ENCODE data around the gene FBXL7. TPM values are rescaled to one million over a fixed set of nuclear protein-coding genes. Genes with fewer than 3 reads are reported as not detected.

FBXL7 gene
- polyA plus RNA-seq, 3 donors: not detected

GRCh38 chr5:15566789-15567188, 66.8 kb downstream of the FBXL7 start:
- intact Hi-C loops (cut with micrococcal nuclease): no loop called here
- Histone ChIP-seq H3K4me2 (replicated peaks; ENCODE audit: extremely low read depth, low read length, poor library complexity, severe bottlenecking) (no peak overlapping the region), H3K9me3 (replicated peaks in 1 of 2; ENCODE audit: control insufficient read depth in 1 of 2, insufficient read depth in 1 of 2, low read length in 2 of 2) (peaks cover 0 to 4% of the 10 kb centered on the region in 2 donors), H3K27ac (ENCODE audit: low read depth in 1 of 2, low read length in 2 of 2) (no peak overlapping the region), H3K4me3 (replicated peaks in 1 of 3; ENCODE audit: low read depth in 2 of 3, low read length in 3 of 3) (no peak overlapping the region), H3K36me3 (replicated peaks in 1 of 2; ENCODE audit: control insufficient read depth in 1 of 2, insufficient read depth in 2 of 2, low read length in 2 of 2) (no peaks in the 10 kb centered on the region), H3K79me2 (ENCODE audit: insufficient read depth, low read length) (no peaks in the 10 kb centered on the region), H2AFZ (ENCODE audit: insufficient read depth, low read depth, low read length, poor library complexity, severe bottlenecking) (no peak overlapping the region), H3K9ac (ENCODE audit: insufficient read depth, low read length, poor library complexity, severe bottlenecking) (no peak overlapping the region), H3K27me3 (ENCODE audit: control insufficient read depth in 2 of 2, insufficient read depth in 2 of 2, low read length in 2 of 2) (no peaks in the 10 kb centered on the region), H4K20me1 (ENCODE audit: insufficient read depth, low read length) (no peaks in the 10 kb centered on the region), H3K4me1 (ENCODE audit: control insufficient read depth in 1 of 2, insufficient read depth in 2 of 2, low read length in 2 of 2) (no peaks in the 10 kb centered on the region)
- Mint-ChIP-seq H3K27me3 (ENCODE audit: low read depth in 3 of 3) (no peaks in the 10 kb centered on the region), H3K4me1 (no peaks in the 10 kb centered on the region), H3K4me3 (no peak overlapping the region), H3K36me3 (no peaks in the 10 kb centered on the region), H3K9me3 (peaks cover 0 to 10% (median 5%) of the 10 kb centered on the region in 7 donors), H3K27ac (no peak overlapping the region)
- no peak for DNase-seq
- no peak for TF ChIP-seq CTCF (IDR thresholded peaks at IDR 0.05)

- H3K36me3 ChIP-seq (replicated peaks in 1 of 2; ENCODE audit: control insufficient read depth in 1 of 2, insufficient read depth in 2 of 2, low read length in 2 of 2): no peaks in the 10 kb centered on the region
- DNase-seq: no peak
- Mint-ChIP-seq H3K27me3 (ENCODE audit: low read depth in 3 of 3) (no peaks in the 10 kb centered on the region), H3K4me1 (no peaks in the 10 kb centered on the region), H3K27ac (no peak overlapping the region), H3K9me3 (peaks cover 0 to 10% (median 6%) of the 10 kb centered on the region in 7 donors), H3K36me3 (no peaks in the 10 kb centered on the region), H3K4me3 (no peak overlapping the region)
- H3K9me3 ChIP-seq (replicated peaks in 1 of 2; ENCODE audit: control insufficient read depth in 1 of 2, insufficient read depth in 1 of 2, low read length in 2 of 2): peaks cover 0 to 4% of the 10 kb centered on the region in 2 donors
- H3K27me3 ChIP-seq (ENCODE audit: control insufficient read depth in 2 of 2, insufficient read depth in 2 of 2, low read length in 2 of 2): no peaks in the 10 kb centered on the region
- no peaks in the 10 kb centered on the region for H3K4me1 ChIP-seq (ENCODE audit: control insufficient read depth in 1 of 2, insufficient read depth in 2 of 2, low read length in 2 of 2)
- H3K79me2 ChIP-seq (ENCODE audit: insufficient read depth, low read length): no peaks in the 10 kb centered on the region
- H3K9ac ChIP-seq (ENCODE audit: insufficient read depth, low read length, poor library complexity, severe bottlenecking): no peak overlapping the region
- intact Hi-C loops (cut with micrococcal nuclease): no loop called here
- H4K20me1 ChIP-seq (ENCODE audit: insufficient read depth, low read length): no peaks in the 10 kb centered on the region
- H3K4me3 ChIP-seq (replicated peaks in 1 of 3; ENCODE audit: low read depth in 2 of 3, low read length in 3 of 3): no peak overlapping the region
- WGBS (ENCODE audit: insufficient coverage): 45% methylated on average over 2 of the region's 5 CpGs
- H3K4me2 ChIP-seq (replicated peaks; ENCODE audit: extremely low read depth, low read length, poor library complexity, severe bottlenecking): no peak overlapping the region
- H3K27ac ChIP-seq (ENCODE audit: low read depth in 1 of 2, low read length in 2 of 2): no peak overlapping the region
- TF ChIP-seq CTCF (IDR thresholded peaks at IDR 0.05): no peak
- no peak overlapping the region for H2AFZ ChIP-seq (ENCODE audit: insufficient read depth, low read depth, low read length, poor library complexity, severe bottlenecking)
Measured at GRCh38 chr5:15570491-15570890, 70.5 kb downstream of the FBXL7 start.

All from CD14-positive monocyte (primary cell).